ENCODE results near the gene GIPC1.

The GIPC1 gene

GRCh38 chr19:14432791-14433553 is 63.0 kb downstream of the GIPC1 start, which contains the start of gene PKN1:
TSS of gene PKN1 (plus strand) at chr19:14433306. CDS start at chr19:14433522, 216 bp downstream.
- no peak for DNase-seq (ENCODE audit: low read depth)
- peak within 1 kb of the TSS; percentile 84 for H3K4me3 ChIP-seq (ENCODE audit: low read depth, low read length)
- TF ChIP-seq, protein P1, sequence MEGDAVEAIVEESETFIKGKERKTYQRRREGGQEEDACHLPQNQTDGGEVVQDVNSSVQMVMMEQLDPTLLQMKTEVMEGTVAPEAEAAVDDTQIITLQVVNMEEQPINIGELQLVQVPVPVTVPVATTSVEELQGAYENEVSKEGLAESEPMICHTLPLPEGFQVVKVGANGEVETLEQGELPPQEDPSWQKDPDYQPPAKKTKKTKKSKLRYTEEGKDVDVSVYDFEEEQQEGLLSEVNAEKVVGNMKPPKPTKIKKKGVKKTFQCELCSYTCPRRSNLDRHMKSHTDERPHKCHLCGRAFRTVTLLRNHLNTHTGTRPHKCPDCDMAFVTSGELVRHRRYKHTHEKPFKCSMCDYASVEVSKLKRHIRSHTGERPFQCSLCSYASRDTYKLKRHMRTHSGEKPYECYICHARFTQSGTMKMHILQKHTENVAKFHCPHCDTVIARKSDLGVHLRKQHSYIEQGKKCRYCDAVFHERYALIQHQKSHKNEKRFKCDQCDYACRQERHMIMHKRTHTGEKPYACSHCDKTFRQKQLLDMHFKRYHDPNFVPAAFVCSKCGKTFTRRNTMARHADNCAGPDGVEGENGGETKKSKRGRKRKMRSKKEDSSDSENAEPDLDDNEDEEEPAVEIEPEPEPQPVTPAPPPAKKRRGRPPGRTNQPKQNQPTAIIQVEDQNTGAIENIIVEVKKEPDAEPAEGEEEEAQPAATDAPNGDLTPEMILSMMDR (IDR thresholded peaks at IDR 0.05; ENCODE audit: low read depth, low read length, missing control alignments), result no peak

DNA sequence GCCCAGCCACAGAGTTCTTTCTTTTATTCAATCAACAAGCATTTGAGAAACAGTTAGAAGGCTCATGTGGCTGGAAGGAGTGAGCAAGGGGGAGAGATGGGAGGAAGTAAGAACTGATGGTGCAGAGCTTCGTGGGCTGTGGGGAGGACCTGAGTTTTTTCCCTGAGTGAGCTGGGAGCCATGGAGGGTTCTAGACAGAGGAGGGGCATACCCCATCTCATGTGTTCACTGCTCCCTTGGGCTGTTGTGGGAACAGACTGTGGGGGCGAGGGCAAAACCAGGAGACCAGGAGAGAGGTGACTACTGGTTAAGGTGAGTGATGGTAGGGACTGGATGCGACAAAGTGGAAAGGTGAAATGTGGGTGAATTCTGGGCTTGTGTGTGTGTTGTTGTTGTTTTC is 65.2 kb downstream of the GIPC1 start:
- no peak overlapping the region for H3K4me3 ChIP-seq (ENCODE audit: low read depth, low read length)
- TF ChIP-seq, protein P1 (IDR thresholded peaks at IDR 0.05; ENCODE audit: low read depth, low read length, missing control alignments), result no peak
- DNase-seq (ENCODE audit: low read depth), result no peak

- DNase-seq (ENCODE audit: low read depth), result no peak
- no peak overlapping the region for H3K4me3 ChIP-seq (ENCODE audit: low read depth, low read length)
- TF ChIP-seq, protein P1 (IDR thresholded peaks at IDR 0.05; ENCODE audit: low read depth, low read length, missing control alignments), result no peak
Observed at GRCh38 chr19:14428882-14429416, 67.0 kb downstream of the GIPC1 start.

Measured in GM12864 (cell line).